A549 (cell line): ENCODE results near the gene TMCC3. TPM values are rescaled to one million over a fixed set of nuclear protein-coding genes. Genes with fewer than 3 reads are reported as not detected.

Source experiments
- polyA plus RNA-seq, 4 experiments: library from polyadenylated mRNA; depleted of rRNA in 3 of 4; stranded (reverse); fragments of >200 nt; fragmentation: RNase III in 1 of 4; extraction: RNeasy Plus Mini Kit Qiagen cat#74134 plus additional on column Dnase treatment in 1 of 4; gene quantifications; 2 replicates in 3 of 4; 3 replicates in 1 of 4; pipeline ENCODE4 v1.2.3, GENCODE V29; 2011 to 2017
- small RNA-seq, 6 experiments: library from RNA; depleted of rRNA; stranded (forward); fragments of <200 nt; gene quantifications; one replicate each; pipeline ENCODE3, GENCODE V24; 2012

Gene TMCC3
- polyA plus RNA-seq, 2 of the 4 experiments (the other 2 are of a cell fraction) = 0.50 to 0.62 TPM

Small RNA genes lying within 50 kb of the gene (small RNA-seq; reads per million reads assigned to genes)
- gene LSM3P2 (0 to 0.16 (median 0) reads per million in 6 experiments), gene MIR5700 (0 reads per million in 6 experiments)

Other genes starting within 250 kb of the TMCC3 start
- gene CEP83, start 190.7 kb downstream of the TMCC3 start, polyA plus RNA-seq (2011; rRNA removed) = 17.7 and 21.4 TPM in 2 replicates
- 7.0 to 9.8 TPM (median 8.5 TPM) in 3 replicates for gene CEP83, start 190.7 kb downstream of the TMCC3 start, polyA plus RNA-seq (2017; fragmentation: RNase III; extraction: RNeasy Plus Mini Kit Qiagen cat#74134 plus additional on column Dnase treatment)